ENCODE data around the gene CAMK1D.

DNA sequence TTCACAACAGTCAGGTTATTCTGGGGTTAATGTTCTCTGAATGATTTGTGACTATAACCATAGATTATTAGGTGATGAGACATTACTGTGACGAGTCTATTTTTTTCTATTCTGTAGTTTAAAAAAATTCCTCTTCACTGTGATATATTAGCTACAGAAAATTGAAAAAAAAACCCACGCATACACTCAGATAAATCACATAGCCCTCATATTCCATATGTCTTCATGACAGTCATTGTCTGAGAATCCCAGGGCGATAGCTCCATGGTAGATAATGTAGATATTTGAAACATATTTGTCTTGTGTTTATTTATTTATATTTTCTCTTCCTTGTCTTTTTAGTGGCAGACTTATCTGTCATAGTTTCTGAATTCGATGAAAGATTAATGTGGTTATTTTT lies 110.0 kb downstream of the CAMK1D start:
- TF ChIP-seq, protein P1, sequence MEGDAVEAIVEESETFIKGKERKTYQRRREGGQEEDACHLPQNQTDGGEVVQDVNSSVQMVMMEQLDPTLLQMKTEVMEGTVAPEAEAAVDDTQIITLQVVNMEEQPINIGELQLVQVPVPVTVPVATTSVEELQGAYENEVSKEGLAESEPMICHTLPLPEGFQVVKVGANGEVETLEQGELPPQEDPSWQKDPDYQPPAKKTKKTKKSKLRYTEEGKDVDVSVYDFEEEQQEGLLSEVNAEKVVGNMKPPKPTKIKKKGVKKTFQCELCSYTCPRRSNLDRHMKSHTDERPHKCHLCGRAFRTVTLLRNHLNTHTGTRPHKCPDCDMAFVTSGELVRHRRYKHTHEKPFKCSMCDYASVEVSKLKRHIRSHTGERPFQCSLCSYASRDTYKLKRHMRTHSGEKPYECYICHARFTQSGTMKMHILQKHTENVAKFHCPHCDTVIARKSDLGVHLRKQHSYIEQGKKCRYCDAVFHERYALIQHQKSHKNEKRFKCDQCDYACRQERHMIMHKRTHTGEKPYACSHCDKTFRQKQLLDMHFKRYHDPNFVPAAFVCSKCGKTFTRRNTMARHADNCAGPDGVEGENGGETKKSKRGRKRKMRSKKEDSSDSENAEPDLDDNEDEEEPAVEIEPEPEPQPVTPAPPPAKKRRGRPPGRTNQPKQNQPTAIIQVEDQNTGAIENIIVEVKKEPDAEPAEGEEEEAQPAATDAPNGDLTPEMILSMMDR (conservative IDR thresholded peaks at IDR 0.05 in 1 of 2, IDR thresholded peaks at IDR 0.05 in 1 of 2; ENCODE audit: extremely low read depth in 1 of 2, insufficient read depth in 1 of 2, low read depth in 1 of 2, low read length in 2 of 2): no peak
- no peak for TF ChIP-seq EZH2 (IDR thresholded peaks at IDR 0.05; ENCODE audit: borderline replicate concordance, low read length)
